HG02981 (cell line): ENCODE data around the gene PLB1.

ENCODE experiments used
- ATAC-seq: cut with Tn5 transposase; IDR thresholded peaks from one replicate; pipeline ENCODE4 v1.9.1; 2021; ENCODE audit warnings: mild to moderate bottlenecking, moderate library complexity; ENCODE audit not compliant: unreplicated experiment

Gene PLB1

DNA sequence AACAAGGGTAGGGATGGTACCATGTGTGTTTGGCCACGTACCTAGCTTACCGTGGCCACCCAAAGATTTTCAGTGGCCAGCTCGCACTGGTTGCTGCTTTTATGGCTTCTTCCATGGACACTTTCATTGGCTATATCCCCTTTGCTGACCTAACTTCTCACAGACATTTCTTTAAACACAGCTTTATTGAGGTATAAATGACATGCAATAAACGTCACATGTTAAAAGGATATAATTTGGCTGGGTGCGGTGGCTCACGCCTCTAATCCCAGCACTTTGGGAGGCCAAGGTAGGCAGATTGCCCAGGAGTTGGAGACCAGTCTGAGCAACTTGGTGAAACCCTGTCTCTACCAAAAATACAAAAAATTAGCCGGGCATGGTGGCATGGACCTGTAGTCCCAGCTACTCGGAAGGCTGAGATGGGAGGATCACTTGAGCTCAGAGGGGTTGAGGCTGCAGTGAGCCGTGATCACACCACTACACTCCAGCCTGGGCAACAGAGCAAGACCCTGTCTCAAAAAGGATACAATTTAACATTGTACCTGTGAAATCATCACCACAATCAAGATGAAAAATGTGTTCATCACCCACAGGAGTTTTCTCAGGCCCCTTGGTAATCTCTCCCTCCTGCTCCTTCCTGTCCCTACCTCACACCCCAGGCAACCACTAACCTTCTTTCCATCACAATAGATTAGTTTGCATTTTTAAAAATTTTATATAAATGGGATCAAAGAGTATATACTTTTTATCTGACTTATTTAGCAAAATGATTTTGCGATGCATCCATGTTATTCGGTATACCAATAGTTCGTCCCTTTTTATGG lies 127.9 kb downstream of the PLB1 start:
- ATAC-seq: no peak

GRCh38 chr2:28624436-28624792 lies 128.6 kb downstream of the PLB1 start:
- no peak for ATAC-seq

- no peak for ATAC-seq
These were observed 129.2 kb downstream of the PLB1 start for GRCh38 chr2:28624793-28625701.

GRCh38 chr2:28626376-28626775 lies 130.5 kb downstream of the PLB1 start:
- ATAC-seq: no peak

DNA sequence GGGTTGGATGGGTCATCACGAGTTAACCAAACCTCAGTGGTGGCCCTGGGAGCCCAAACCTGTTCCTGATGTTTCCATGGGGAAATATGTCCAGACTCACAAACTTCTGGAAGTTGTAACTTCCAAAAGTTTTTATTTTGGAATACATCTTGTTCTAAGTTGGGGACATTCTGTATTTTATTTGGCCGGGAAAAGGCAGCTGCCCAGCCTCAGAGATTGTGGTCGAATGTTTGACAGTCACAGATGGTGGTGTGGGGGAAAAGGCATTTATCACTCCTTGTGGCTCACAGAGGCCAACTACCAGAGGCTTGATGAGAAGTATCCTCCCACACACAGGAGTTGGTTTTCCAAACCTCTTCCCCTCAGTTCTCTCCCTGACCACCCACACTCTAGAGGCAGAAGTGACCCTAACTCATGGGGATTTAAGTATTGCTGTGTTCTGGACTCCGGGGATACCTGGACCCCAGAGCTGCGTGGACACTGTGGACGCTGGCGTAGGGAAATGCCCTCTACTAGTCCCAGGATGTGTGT lies 131.1 kb downstream of the PLB1 start:
- ATAC-seq: no peak

- ATAC-seq: no peak
These were observed 132.0 kb downstream of the PLB1 start for GRCh38 chr2:28627722-28628480.

DNA sequence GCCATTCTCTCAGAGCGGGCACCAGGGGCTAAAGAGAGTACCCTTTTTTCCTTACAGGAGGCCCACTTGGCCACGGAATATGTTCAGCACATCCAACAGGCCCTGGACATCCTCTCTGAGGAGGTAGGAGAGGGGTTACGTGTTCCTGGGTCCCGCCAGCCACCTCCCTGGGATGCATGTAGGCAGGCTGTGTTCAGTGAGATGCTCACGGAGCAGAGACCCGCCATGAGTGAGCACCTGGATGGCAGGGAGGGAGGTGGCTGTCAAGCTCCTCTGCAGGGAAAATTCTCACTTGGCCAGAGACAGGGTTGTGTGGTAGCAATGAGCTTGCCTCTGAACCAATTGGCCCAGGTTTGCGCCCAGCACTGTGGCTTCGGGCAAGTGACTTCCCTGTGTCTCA lies 132.6 kb downstream of the PLB1 start:
- no peak for ATAC-seq

DNA sequence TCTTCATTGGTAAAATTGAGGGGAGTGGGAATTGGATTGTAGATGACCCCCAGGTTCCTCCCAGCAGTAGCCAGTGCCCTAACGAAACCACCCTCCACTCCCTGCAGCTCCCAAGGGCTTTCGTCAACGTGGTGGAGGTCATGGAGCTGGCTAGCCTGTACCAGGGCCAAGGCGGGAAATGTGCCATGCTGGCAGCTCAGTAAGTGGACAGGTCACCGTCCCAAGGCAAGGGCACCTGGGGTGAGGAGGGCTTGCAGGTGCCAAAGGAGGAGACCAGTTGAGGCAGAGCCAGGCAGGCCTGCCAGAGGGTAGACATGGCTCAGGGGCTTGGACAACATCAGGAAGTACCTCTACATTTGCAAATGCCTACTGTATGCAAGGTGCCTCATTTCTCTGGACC lies 133.1 kb downstream of the PLB1 start:
- no peak for ATAC-seq

DNA sequence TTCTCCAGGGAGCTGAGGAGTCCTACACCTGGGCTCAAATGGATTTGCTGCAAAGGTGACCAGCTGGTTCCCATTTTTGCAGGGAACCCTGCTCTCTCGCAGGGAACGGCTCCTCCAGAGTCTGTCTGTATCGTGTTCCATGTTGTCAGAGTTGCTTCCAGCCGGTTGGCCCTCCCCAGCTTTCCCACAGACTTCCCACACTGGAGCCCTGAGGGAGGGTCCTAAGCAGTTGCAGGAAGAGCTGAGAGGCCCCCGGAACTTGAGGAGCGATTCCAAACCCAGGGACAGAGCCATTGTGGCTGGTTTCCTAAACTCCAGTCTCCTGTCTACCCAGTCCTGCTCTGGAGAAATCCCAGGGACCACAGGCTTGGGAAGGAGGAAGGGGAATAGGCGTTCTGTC lies 134.1 kb downstream of the PLB1 start:
- ATAC-seq: no peak

- no peak for ATAC-seq
These were observed 134.5 kb downstream of the PLB1 start for GRCh38 chr2:28630341-28630740.

GRCh38 chr2:28631514-28632206 lies 135.8 kb downstream of the PLB1 start:
- ATAC-seq: no peak

DNA sequence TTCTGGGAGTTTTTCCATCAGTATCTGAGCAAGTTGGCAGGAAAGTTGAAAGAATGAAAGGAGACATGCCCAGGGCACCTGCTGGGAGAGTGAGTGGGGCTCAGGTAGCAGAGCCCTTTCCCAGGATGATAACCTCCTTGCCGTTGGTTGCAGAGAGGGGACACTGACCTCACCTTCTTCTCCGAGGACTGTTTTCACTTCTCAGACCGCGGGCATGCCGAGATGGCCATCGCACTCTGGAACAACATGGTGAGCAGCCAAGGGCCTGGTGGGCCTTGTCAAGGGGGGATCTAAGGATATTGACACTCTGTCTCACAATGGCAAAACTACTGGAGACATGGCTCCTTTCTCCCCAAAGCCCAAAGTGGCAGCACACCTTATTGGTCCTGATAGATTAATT lies 136.9 kb downstream of the PLB1 start:
- ATAC-seq: no peak

- ATAC-seq: no peak
These were observed 137.3 kb downstream of the PLB1 start for GRCh38 chr2:28633204-28633603.

DNA sequence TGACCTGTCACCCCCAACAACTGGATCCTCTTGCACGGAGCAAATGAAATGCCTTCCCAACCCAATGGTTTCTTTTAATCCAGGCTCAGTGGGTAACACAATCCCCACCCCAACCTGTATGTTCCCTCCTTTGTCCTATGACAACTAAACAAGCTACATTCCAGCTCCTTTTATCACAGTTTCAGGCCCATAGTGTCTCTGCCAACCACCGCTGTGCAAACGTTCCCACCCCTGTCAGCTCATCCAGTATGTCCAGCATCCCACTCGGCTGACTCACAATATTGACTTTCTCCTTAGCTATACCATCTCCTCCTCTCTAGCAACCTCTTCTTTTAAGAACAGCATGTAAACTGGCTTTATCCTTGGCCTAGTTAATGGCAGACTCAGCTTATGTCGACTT lies 137.9 kb downstream of the PLB1 start:
- no peak for ATAC-seq

DNA sequence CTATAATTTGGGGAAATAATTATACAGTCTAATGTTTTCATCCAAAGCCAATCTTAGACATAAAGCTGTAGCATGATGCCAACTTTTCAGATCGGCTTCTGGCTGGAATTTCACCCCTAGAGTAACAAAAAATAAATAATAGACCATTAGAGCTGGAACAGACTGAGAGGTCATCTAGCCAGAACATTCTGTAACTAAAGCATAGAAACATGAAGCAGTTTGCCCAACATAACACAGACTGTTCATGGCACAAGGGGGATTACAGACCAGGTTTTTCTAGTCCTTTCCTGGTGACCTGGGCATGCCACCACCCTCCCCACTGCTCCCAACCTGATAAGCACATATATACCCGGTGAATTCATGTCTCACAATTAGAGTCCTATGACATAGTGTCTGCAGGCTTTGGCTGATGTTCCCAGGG lies 139.3 kb downstream of the PLB1 start:
- ATAC-seq: no peak

- no peak for ATAC-seq
These were observed 140.6 kb downstream of the PLB1 start for GRCh38 chr2:28636491-28636890.

GRCh38 chr2:28637066-28638047 lies 141.5 kb downstream of the PLB1 start:
- ATAC-seq: no peak

GRCh38 chr2:28638102-28638501 lies 142.2 kb downstream of the PLB1 start:
- ATAC-seq: no peak

- ATAC-seq: no peak
These were observed 143.3 kb downstream of the PLB1 start for GRCh38 chr2:28639092-28639691.
